Hepatocyte (in vitro differentiated cells): Measurements from ENCODE around the gene PTPN11.

Experiments
- EZH2 ChIP-seq: fragments of 200-600 bp; sonication (generic); IDR thresholded peaks from 2 replicates; pipeline ENCODE4 v1.6.1; 2016; ENCODE audit warnings: antibody characterized with exemption, mild to moderate bottlenecking, borderline replicate concordance
- EZH2phosphoT487 ChIP-seq: fragments of 200-600 bp; sonication (generic); IDR thresholded peaks from one replicate; pipeline ENCODE4 v1.6.1; 2018; ENCODE audit warnings: antibody characterized with exemption, mild to moderate bottlenecking, low read depth, moderate library complexity; ENCODE audit not compliant: unreplicated experiment, severe bottlenecking
- TF ChIP-seq, protein P1 (sequence below): fragments of 200-600 bp; sonication (generic); IDR thresholded peaks from 2 replicates; pipeline ENCODE4 v1.5.1; 2016; ENCODE audit warnings: antibody characterized with exemption, mild to moderate bottlenecking; ENCODE audit not compliant: poor library complexity

GRCh38 chr12:112431965-112432364, 13.2 kb downstream of the PTPN11 start:
- TF ChIP-seq, protein P1, sequence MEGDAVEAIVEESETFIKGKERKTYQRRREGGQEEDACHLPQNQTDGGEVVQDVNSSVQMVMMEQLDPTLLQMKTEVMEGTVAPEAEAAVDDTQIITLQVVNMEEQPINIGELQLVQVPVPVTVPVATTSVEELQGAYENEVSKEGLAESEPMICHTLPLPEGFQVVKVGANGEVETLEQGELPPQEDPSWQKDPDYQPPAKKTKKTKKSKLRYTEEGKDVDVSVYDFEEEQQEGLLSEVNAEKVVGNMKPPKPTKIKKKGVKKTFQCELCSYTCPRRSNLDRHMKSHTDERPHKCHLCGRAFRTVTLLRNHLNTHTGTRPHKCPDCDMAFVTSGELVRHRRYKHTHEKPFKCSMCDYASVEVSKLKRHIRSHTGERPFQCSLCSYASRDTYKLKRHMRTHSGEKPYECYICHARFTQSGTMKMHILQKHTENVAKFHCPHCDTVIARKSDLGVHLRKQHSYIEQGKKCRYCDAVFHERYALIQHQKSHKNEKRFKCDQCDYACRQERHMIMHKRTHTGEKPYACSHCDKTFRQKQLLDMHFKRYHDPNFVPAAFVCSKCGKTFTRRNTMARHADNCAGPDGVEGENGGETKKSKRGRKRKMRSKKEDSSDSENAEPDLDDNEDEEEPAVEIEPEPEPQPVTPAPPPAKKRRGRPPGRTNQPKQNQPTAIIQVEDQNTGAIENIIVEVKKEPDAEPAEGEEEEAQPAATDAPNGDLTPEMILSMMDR, result no peak
- no peak for TF ChIP-seq EZH2
- TF ChIP-seq EZH2phosphoT487, result no peak
